ENCODE data around the gene REPS2. TPM values are rescaled to one million over a fixed set of nuclear protein-coding genes. Genes with fewer than 3 reads are reported as not detected.

Gene REPS2
- total RNA-seq, 1 experiment from 2014 or later: 4.5 TPM

DNA sequence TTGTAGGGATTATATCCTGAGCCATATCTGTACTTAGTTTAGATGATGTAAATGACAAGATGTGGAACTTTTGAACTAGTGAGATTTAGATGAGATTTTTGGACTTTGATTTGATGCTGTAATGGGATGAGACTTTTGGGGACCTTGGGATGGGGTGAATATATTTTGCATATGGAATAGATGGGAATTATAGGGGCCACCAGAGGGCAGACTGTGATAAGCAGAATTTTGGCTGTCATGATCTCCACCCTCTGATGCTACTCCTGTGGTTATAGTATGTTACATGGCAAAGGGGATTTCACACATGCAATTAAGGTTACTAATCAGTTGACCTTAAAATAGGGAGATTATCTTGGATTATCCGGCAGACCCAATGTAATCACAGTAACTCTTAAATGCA lies 214.5 kb downstream of the REPS2 start:
- Histone ChIP-seq H3K4me1 (ENCODE audit: control insufficient read depth, insufficient read depth, low read length) (no peaks in the 10 kb centered on the region), H3K4me3 (ENCODE audit: low read depth in 2 of 2, low read length in 2 of 2) (no peak overlapping the region), H3K27me3 (ENCODE audit: control insufficient read depth, insufficient read depth, low read length) (no peaks in the 10 kb centered on the region), H3K27ac (ENCODE audit: low read length) (no peak overlapping the region), H3K36me3 (ENCODE audit: control insufficient read depth, insufficient read depth, low read length) (no peaks in the 10 kb centered on the region), H3K9me3 (ENCODE audit: control insufficient read depth, insufficient read depth, low read depth, low read length) (no peaks in the 10 kb centered on the region)
- intact Hi-C loops (cut with micrococcal nuclease; ENCODE audit: unreplicated experiment) (no loop called here), in situ Hi-C loops (cut with HindIII; ENCODE audit: low pct_unique_long_range_greater_than_20kb, low sequenced_read_pairs) (no loop called here)
- CTCF ChIA-PET: no interaction called here
- POLR2A ChIA-PET: no interaction called here
- no TSS peak for BruUV-seq (replicated peaks)
- TF ChIP-seq POLR2AphosphoS5 (IDR thresholded peaks at IDR 0.05; ENCODE audit: low read depth, low read length) (no peak), TCF7L2 (IDR thresholded peaks at IDR 0.05; ENCODE audit: low read depth, low read length) (no peak), SIN3A (IDR thresholded peaks at IDR 0.05; ENCODE audit: borderline replicate concordance, insufficient read depth, low read depth, low read length) (no peak), REST (IDR thresholded peaks at IDR 0.05; ENCODE audit: insufficient read depth in 1 of 2, low read depth in 2 of 2, low read length in 1 of 2) (no peak)
- TF ChIP-seq, protein P1, sequence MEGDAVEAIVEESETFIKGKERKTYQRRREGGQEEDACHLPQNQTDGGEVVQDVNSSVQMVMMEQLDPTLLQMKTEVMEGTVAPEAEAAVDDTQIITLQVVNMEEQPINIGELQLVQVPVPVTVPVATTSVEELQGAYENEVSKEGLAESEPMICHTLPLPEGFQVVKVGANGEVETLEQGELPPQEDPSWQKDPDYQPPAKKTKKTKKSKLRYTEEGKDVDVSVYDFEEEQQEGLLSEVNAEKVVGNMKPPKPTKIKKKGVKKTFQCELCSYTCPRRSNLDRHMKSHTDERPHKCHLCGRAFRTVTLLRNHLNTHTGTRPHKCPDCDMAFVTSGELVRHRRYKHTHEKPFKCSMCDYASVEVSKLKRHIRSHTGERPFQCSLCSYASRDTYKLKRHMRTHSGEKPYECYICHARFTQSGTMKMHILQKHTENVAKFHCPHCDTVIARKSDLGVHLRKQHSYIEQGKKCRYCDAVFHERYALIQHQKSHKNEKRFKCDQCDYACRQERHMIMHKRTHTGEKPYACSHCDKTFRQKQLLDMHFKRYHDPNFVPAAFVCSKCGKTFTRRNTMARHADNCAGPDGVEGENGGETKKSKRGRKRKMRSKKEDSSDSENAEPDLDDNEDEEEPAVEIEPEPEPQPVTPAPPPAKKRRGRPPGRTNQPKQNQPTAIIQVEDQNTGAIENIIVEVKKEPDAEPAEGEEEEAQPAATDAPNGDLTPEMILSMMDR (IDR thresholded peaks at IDR 0.05): peak; percentile 14; the same call in 1 of the 2 replicates
- DNase-seq (ENCODE audit: low read depth, low spot score) (no peak), ATAC-seq (no peak)

DNA sequence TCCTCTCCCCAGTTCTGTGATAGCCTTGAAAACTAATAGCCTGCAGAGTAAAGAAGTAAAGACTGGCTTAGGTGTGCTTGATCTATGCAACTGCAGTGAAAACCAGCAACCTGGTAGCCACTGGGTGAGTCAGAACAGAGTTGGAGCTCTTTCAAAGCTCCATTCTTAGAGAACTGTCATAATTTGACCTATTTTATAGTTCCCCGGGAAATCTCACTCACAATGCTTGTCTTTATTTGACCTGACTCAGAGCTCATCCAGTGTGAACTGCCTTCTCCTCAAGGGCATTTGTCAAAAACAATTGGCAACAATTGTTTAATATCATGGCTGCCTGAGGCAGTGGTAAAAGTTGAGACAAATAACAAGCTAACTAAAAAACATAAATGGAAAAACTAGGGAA lies 215.5 kb downstream of the REPS2 start:
- ATAC-seq: no peak
- ChIA-PET POLR2A (no interaction called here), CTCF (interaction anchor here (0.6 kb wide), 1 partner anchor 446 kb away, joined by 4 read pairs; no protein-coding TSS in a partner anchor)
- Histone ChIP-seq H3K4me1 (ENCODE audit: control insufficient read depth, insufficient read depth, low read length) (no peaks in the 10 kb centered on the region), H3K27me3 (ENCODE audit: control insufficient read depth, insufficient read depth, low read length) (no peaks in the 10 kb centered on the region), H3K9me3 (ENCODE audit: control insufficient read depth, insufficient read depth, low read depth, low read length) (no peaks in the 10 kb centered on the region), H3K36me3 (ENCODE audit: control insufficient read depth, insufficient read depth, low read length) (no peaks in the 10 kb centered on the region), H3K4me3 (ENCODE audit: low read depth in 2 of 2, low read length in 2 of 2) (no peak overlapping the region), H3K27ac (ENCODE audit: low read length) (no peak overlapping the region)
- in situ Hi-C loops (cut with HindIII; ENCODE audit: low pct_unique_long_range_greater_than_20kb, low sequenced_read_pairs) (no loop called here), intact Hi-C loops (cut with micrococcal nuclease; ENCODE audit: unreplicated experiment) (no loop called here)
- TF ChIP-seq SIN3A (IDR thresholded peaks at IDR 0.05; ENCODE audit: borderline replicate concordance, insufficient read depth, low read depth, low read length) (no peak), REST (IDR thresholded peaks at IDR 0.05; ENCODE audit: insufficient read depth in 1 of 2, low read depth in 2 of 2, low read length in 1 of 2) (no peak), POLR2AphosphoS5 (IDR thresholded peaks at IDR 0.05; ENCODE audit: low read depth, low read length) (no peak), TCF7L2 (IDR thresholded peaks at IDR 0.05; ENCODE audit: low read depth, low read length) (no peak)
- TF ChIP-seq, protein P1 (IDR thresholded peaks at IDR 0.05): no peak
- BruUV-seq (replicated peaks): no TSS peak
- no peak for DNase-seq (ENCODE audit: low read depth, low spot score)

Data from Panc1 (cell line).